ENCODE data around the gene LRMDA.

DNA sequence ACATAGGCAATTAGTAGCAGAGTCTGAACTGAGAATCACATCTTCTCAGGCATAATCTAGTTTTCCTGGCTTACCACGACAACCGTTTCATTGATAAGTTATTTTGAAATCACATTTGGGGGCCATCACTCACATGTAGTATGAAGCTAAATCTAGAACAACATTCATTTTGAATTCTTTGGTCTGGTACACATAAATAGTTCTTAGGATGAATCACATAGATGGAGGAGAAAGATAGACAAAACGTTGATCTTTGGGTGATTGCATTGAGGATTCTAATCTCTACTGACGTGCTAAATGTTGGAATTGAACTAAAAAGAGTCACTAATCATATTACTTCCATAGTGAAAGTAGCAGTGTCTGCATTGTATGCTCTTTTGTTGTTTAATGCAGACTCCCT, 1022.6 kb downstream of the LRMDA start:
- no peak for TF ChIP-seq GTF2F1 (IDR thresholded peaks at IDR 0.05; ENCODE audit: borderline replicate concordance, low read depth, low read length)
- TF ChIP-seq, protein P1, sequence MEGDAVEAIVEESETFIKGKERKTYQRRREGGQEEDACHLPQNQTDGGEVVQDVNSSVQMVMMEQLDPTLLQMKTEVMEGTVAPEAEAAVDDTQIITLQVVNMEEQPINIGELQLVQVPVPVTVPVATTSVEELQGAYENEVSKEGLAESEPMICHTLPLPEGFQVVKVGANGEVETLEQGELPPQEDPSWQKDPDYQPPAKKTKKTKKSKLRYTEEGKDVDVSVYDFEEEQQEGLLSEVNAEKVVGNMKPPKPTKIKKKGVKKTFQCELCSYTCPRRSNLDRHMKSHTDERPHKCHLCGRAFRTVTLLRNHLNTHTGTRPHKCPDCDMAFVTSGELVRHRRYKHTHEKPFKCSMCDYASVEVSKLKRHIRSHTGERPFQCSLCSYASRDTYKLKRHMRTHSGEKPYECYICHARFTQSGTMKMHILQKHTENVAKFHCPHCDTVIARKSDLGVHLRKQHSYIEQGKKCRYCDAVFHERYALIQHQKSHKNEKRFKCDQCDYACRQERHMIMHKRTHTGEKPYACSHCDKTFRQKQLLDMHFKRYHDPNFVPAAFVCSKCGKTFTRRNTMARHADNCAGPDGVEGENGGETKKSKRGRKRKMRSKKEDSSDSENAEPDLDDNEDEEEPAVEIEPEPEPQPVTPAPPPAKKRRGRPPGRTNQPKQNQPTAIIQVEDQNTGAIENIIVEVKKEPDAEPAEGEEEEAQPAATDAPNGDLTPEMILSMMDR (IDR thresholded peaks at IDR 0.05; ENCODE audit: control extremely low read depth in 1 of 3, insufficient read depth in 1 of 3, low read depth in 1 of 3, low read length in 3 of 3) = no peak
- TF ChIP-seq SP1 (IDR thresholded peaks at IDR 0.05; ENCODE audit: low read depth, low read length) = no peak
- no peak for TF ChIP-seq CREB1 (IDR thresholded peaks at IDR 0.05)
- no peak for TF ChIP-seq TAF1 (IDR thresholded peaks at IDR 0.05; ENCODE audit: low read depth, low read length)
- TF ChIP-seq POLR2A (IDR thresholded peaks at IDR 0.05; ENCODE audit: control extremely low read depth in 1 of 2, low read depth in 2 of 2, low read length in 2 of 2) = no peak
- TF ChIP-seq TEAD4 (IDR thresholded peaks at IDR 0.05; ENCODE audit: low read depth, low read length) = no peak
- TF ChIP-seq CHD2 (IDR thresholded peaks at IDR 0.05; ENCODE audit: low read length) = no peak
- TF ChIP-seq, protein P2, sequence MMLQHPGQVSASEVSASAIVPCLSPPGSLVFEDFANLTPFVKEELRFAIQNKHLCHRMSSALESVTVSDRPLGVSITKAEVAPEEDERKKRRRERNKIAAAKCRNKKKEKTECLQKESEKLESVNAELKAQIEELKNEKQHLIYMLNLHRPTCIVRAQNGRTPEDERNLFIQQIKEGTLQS (IDR thresholded peaks at IDR 0.05; ENCODE audit: insufficient read depth, low read depth, low read length) = no peak
- no peak for TF ChIP-seq CEBPB (IDR thresholded peaks at IDR 0.05; ENCODE audit: low read depth, low read length)
